ENCODE data around the gene DNAH8.

DNAH8 gene

DNA sequence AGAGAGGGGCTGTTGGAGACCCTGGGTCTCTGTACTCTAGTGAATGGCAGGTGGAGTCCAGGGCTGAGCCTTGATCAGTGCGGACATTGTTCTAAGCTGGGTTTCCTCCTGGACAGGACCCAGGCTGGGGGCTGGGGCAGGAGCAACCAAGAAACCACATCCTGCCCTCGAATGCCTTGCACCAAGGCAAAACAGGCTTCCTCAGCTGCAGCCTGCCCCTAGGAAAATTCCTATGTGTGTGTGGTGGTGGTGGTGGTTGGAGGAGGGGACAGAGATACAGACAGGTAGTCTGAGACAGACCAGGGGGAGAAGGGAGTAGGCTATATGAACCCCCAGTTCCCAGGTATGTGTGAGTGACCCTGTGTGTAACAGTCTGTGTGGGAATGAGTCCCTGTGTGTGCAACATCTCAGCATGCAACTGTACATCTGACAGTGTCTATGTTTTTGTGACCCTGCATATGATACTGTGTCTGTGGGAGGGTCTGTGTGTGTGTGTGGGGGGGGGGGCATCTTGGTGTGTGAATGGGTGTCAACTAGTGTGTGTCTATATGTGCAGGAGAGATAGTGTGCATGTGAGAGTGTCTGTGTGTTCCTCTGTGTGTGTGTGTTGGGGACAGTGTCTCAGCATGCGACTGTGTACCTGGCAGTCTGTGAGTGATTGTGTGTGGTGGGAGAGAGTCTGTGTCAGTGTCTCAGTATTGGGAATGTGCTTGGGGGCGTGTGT is 336.4 kb downstream of the DNAH8 start:
- DNase-seq: peak in 2 of 42 donors; percentile 13 to 15
- intact Hi-C loops (cut with DNase I): no loop called here

DNA sequence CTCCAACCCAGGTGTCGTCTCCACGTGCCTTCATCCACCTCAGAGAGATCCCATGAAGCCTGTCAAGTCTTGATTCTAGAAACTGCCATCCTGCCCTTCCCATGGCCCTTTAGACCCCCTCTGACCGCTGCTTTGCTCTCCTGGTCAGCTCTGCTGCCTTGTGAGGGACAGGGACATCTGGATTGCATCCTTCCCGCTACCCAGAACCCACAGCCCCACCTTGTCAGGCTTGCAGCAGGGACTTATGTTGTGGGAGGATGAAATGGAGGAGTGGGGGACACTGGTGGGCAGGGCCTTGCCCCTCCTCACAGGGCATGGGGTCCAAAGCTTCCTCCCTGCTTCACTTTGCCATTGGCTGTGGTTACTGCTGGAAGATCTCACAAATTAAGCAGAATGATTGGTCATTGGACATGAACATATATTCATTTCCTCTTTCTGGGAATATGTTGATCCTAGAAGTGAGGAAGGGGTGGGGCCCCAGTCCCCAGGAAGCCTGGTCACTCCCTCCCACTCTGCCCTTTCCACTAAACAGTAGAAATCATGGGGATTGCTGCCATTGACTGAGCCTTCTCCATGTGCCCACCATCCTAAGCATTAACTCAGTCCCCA is 338.0 kb downstream of the DNAH8 start:
- intact Hi-C loops (cut with DNase I): no loop called here
- peak in 2 of 42 donors; percentile 1 to 4 for DNase-seq

- peak in 2 of 42 donors; percentile 5 to 14 for DNase-seq
- intact Hi-C loops (cut with DNase I): no loop called here
Measured at GRCh38 chr6:39053854-39054576, 338.9 kb downstream of the DNAH8 start.

GRCh38 chr6:39054577-39055142 is 339.5 kb downstream of the DNAH8 start:
- peak in 2 of 42 donors; percentile 2 to 12 for DNase-seq
- intact Hi-C loops (cut with DNase I): no loop called here

DNA sequence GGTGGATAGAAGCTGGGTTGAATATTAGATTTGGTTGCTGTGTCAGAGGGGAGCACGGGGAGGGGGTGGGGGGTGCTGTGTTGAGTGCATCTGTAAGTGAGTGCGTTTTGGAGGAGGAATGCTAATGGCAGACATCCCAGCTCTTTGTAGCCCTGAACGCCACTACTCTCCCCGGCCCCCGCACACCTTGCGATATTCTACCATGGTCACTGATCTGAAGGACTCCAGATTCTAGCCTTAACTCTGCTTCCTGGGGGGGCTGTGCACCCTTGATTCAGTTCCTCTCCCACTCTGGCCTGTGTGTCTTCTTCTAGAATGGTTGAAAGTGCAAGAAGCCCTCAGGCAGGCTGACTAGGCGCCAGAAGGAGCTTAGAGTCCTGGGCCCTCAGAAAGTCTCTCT is 340.6 kb downstream of the DNAH8 start:
- intact Hi-C loops (cut with DNase I): no loop called here
- no peak for DNase-seq

DNA sequence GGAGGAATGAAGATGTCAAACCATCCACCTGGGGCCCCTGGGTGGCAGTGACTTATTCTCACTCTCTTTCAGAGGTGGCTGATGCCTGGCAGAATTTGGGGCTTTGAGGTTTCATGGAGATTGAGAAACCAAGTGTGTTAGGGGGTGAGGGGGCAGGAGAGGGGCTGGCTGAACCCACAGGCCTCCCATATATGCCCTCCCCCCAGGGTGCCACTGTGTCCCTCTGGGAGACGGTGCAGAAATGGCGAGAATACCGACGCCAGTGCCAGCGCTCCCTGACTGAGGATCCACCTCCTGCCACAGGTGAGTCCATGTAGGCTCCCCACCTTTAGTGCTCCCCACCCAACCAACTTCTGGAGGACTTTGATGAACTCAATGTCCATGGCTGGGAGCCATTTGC is 341.1 kb downstream of the DNAH8 start:
- intact Hi-C loops (cut with DNase I): no loop called here
- DNase-seq: no peak

- no peak for DNase-seq
- intact Hi-C loops (cut with DNase I): no loop called here
Measured at GRCh38 chr6:39056681-39057080, 341.6 kb downstream of the DNAH8 start.

DNA sequence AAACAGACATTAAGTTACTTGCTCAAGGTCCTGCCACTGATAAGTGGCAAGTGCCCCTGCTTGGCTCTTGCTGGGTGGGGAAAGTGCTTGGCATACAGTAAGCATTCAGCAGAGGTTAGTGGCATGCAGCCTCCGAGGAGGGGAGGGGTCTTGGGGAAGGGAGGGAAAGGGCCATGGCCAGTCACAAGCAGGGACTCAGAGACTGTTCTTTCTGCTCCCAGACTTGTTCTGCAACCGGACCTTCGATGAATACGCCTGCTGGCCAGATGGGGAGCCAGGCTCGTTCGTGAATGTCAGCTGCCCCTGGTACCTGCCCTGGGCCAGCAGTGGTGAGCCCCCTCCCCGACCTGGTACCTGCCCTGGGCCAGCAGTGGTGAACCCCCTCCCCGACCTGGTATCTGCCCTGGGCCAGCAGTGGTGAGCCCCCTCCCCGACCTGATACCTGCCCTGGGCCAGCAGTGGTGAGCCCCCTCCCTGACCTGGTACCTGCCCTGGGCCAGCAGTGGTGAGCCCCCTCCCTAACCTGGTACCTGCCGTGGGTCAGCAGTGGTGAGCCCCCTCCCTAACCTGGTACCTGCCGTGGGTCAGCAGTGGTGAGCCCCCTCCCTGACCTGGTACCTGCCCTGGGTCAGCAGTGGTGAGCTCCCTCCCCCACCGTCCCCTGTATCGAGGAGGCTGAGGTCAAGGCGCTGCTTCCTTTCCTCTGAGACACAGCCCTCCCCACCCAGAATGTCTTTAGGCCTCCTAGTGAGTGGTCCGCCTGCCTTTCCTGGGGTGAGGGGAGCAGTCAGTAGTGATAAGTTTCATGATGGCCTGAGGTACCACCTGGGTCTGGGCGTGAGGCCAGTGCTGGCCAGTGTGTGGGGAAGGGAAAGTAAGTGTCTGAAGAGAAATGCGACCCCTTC is 342.4 kb downstream of the DNAH8 start:
- intact Hi-C loops (cut with DNase I): no loop called here
- DNase-seq: no peak

DNA sequence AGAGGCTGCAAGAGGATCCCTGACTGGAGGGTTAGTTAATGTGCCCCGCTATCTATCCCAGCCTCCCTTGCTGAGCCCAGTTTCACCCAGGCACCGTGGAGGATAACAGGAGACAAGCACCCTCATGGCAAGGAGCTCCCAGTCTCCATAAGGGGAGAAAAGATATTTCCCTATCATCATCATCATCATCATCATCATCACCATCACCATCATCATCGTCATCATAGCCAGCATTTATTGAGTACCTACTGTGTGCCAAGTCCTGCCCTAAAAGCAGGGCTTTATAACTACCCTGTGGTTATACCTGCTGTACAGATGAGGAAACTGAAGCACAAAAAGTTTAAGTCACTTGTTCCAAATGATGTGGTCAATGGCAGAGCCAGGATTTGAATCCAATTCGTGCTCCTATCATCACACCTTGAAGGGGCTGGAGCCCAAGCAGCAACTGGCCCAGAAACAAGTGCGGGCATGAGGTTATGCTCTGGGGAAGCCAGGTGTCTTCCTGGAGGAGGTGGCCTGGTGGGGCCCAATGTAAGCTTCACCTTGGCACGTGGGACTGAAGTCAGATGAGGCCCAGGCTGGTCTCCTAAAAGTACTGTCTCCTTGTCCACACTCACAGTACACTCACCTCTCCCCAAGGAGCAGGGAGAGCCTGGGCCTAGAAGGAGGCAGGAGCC is 343.5 kb downstream of the DNAH8 start:
- DNase-seq: no peak
- intact Hi-C loops (cut with DNase I): no loop called here

DNA sequence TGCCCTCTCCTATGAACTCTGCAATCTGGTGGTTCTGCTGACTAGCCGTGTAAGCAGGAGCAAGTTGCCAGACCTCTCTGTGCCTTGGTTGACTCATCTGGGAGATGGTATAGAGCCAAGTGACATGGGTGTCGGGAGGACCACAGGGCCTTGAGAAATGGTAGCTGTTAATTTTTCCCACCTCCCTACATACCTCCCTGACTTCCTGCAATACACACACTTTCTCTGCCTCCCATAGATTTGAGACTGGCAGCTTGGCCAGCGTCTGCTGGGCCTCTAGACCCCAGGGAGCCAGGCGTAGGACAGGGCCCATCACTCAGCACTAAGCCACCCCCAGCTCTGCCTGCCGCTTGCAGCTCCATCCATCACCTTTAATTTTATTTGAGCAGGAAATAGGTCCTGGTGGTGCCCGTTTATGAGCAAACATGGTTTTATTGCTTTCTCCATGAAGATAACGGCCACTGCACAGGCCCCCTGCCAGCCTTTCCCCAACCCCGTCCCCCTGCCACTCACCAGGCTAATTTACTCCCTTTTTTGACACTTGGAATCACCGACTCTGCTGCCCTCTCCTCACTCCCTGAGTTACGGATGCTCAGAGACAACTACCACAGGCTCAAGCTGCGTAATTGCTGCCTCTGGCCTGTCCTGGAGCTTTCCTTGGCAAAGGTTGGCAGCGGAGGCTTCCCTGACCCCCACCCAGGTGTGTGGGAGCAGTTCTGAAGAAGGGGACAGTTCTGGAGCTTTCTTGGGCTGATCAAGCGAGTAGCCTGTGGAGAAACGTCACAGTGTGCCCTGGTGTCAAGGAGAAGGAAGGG is 344.6 kb downstream of the DNAH8 start:
- intact Hi-C loops (cut with DNase I): no loop called here
- no peak for DNase-seq

- DNase-seq: no peak
- intact Hi-C loops (cut with DNase I): no loop called here
Measured at GRCh38 chr6:39060467-39061160, 345.5 kb downstream of the DNAH8 start.

- intact Hi-C loops (cut with DNase I): no loop called here
- no peak for DNase-seq
Measured at GRCh38 chr6:39061182-39061581, 346.1 kb downstream of the DNAH8 start.

GRCh38 chr6:39061588-39061987 is 346.5 kb downstream of the DNAH8 start:
- intact Hi-C loops (cut with DNase I): no loop called here
- DNase-seq: no peak

GRCh38 chr6:39062014-39062740 is 347.1 kb downstream of the DNAH8 start:
- DNase-seq: no peak
- intact Hi-C loops (cut with DNase I): no loop called here

GRCh38 chr6:39063526-39063925 is 348.4 kb downstream of the DNAH8 start:
- intact Hi-C loops (cut with DNase I): no loop called here
- no peak for DNase-seq

DNA sequence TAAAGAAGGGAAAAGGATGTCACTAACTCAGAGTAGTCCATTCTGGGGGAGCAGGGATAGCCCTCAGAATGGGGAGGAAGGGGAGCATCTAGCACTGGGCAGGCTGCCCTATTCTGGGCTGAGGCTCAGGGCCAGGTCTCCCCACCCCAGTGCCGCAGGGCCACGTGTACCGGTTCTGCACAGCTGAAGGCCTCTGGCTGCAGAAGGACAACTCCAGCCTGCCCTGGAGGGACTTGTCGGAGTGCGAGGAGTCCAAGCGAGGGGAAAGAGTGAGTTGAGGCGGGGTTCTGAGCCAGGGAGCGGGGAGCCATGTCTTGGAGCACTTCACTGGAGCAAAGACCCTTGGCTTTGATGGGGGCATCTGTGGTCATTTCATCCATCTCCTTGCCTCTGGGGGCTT is 350.4 kb downstream of the DNAH8 start:
- DNase-seq: no peak
- intact Hi-C loops (cut with DNase I): no loop called here
